GM18520 (cell line): ENCODE data around the gene CCDC88A.
A peak's percentile ranks its signal among the peaks of the same experiment; 100 is the strongest.
"Not testable (repeated sequence)": the region's sequence is repeated elsewhere in the genome, so short reads cannot be mapped to it uniquely, and the experiment has no call there.

Experiments used
- ATAC-seq: cut with Tn5 transposase; IDR thresholded peaks from one replicate; pipeline ENCODE4 v1.9.1; 2021; ENCODE audit not compliant: unreplicated experiment

CCDC88A gene

DNA sequence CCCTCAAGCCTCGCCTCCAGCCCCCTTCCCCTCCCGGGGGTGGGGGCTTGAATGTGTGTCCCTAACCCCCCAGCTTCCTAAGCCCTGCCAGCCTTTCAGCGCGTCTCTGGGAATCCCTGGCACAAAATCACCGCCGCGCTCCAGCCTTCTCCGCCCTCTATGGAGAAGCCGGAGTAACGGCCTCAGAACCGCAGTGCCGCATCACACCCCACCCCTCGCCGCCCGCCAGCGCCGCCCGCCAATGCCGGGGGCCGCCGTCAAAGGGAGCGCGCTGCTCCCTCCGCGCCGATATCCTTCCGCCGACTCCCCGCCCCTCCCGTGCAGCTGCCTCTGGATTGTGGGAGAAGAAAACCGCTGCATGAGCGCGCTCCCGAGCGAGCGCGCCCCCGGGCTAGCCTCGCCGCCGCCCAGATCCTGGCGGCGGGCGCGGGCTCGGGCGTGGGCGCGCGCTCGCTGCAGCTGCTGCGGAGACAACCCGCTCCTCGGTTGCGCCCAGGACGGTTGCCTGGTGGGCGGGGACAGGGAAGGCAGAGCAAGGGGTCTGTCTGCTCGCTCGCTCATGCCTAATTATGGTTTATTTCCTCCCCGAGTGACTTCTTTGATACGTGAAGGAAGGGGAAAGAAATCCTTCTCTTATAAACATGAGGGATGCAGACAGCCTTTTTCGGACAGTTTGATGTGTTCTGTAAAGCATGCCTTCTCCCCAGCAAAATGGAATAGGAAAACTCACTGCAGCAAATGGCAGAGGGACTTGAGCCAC is at the start of gene CCDC88A:
CCDC88A (minus strand) TSS at position 178 of the 760 bp plus-strand sequence. CDS start 777 bp downstream, outside the sequence.
- peak; percentile 62 for ATAC-seq

- ATAC-seq, result no peak
Observed at GRCh38 chr2:55461679-55462078, 42.0 kb upstream of the CCDC88A start.

GRCh38 chr2:55460562-55460961 is 40.9 kb upstream of the CCDC88A start:
- no peak for ATAC-seq

- ATAC-seq, result no peak
Observed at GRCh38 chr2:55459714-55460274, 40.1 kb upstream of the CCDC88A start.

- ATAC-seq, result no peak
Observed at GRCh38 chr2:55459279-55459678, 39.6 kb upstream of the CCDC88A start.

DNA sequence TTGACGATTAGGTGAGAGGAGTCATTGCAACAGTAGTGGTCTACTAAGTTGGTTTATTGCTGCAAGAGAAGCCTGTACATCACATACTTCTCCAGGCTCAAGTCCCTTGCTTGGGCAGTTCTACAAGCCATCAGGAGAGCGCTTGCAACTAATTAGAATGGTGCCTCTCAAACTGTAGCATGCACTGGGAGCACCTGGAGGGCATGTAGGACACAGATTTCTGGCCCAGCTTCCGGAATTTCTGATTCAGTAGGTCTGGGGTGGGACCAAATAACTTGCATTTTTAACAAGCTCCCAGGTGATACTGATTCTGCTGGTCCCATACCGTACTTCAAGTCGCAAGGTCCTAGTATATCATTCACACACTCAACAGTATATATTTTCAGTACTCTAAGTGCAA is 34.5 kb upstream of the CCDC88A start:
- no peak for ATAC-seq

- ATAC-seq, result no peak
Observed at GRCh38 chr2:55452879-55453278, 33.2 kb upstream of the CCDC88A start.

GRCh38 chr2:55451699-55452098 is 32.0 kb upstream of the CCDC88A start:
- ATAC-seq, result no peak

GRCh38 chr2:55450014-55450413 is 30.4 kb upstream of the CCDC88A start:
- not testable (repeated sequence) for ATAC-seq

DNA sequence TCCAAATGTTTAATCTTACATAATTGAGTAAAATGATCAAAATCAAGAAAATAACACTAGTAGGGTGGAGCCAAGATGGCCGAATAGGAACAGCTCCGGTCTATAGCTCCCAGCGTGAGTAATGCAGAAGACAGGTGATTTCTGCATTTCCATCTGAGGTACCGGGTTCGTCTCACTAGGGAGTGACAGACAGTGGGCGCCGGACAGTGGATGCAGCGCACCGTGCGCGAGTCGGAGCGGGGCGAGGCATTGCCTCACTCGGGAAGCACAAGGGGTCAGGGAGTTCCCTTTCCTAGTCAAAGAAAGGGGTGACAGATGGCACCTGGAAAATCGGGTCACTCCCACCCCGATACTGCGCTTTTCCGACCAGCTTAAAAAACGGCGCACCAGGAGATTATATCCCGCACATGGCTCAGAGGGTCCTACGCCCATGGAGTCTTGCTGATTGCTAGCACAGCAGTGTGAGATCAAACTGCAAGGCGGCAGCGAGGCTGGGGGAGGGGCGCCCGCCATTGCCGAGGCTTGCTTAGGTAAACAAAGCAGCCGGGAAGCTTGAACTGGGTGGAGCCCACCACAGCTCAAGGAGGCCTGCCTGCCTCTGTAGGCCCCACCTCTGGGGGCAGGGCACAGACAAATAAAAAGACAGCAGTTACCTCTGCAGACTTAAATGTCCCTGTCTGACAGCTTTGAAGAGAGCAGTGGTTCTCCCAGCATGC is 22.5 kb upstream of the CCDC88A start:
- ATAC-seq, result not testable (repeated sequence)

- no peak for ATAC-seq
Observed at GRCh38 chr2:55441280-55441892, 21.7 kb upstream of the CCDC88A start.

DNA sequence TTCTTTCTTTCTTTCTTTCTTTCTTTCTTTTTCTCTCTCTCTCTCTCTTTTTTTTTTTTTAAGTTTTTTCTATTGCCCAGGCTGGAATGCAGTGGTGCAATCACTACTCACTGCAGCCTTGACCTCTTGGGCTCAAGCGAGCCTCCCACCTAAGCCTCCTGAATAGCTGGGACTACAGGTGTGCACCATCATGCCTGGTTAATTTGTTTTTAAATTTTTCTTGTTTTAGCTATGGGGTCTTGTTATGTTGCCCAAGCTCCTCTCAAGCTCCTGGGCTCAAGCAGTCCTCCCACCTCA is 19.4 kb upstream of the CCDC88A start:
- ATAC-seq, result no peak

DNA sequence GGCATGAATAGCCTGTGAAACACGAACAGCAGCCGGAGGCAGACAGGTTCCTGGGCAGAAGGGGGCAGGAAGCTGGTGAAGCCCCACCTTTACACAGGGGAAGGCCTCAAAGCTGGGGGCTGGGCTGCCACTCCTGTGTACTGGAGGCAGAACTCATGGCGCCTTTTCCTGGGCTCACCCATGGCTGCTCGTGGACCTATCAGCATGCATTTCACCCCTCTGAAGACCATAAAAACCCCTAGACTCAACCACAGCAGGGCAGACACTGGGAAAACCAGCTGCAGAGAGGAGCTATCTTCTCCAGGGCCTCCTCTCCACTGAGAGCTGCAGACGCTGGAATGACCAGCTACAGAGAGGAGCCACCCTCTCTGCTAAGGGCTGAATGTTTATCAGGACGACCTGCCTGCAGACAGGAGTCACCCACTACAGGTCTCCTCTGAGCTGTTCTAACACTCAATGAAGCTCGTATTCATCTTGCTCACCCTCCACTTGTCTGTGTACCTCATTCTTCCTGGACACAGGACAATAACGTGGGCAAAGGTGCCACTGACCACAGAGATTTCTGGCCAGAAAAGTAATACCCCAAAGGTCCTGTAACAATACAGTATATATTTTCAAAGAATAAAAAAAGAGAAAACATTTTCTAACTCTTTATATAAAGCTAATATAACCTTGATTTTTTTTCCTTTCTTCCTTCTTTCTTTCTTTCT is 18.9 kb upstream of the CCDC88A start:
- no peak for ATAC-seq

DNA sequence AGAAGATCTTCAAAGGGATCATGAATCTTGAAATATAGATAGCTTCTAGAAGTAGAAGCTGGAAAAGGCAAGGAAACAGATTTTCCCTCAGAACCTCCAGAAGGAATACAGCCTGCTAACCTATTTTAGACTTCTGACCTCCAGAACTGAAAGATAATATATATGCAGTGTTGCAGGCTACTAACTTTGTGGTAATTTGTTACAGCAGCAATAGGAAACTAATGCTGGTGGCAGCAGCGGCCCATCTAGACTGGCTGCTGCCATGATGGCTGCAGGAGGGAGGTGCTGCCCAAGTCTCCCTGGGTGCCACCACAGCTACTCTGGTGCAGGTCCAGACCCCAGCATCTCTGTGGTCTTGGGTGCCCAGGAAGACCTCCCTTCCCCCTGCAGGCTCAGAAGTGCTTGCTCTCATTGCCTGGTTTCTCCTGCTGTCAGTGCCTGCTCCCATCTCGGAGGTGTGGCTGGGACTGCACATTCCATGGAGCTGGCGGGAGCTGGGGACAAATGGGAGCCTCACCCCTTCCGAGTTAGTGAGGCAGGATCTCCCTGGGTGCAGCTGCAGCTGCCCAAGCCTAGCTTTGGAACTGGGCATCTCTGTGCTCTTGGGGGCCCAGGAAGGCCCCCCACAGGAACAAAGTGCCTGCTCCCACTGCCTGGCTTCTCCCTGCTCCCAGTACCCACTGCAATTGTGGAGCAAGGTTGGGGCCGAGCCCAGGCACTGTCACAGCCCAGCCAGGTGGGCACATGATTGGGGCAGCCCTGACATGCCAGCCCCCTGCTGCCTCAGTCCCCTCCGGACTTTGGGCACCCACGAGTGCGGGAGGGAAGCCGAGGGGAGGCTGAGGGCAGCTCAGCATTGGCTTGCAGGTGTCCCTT is 18.1 kb upstream of the CCDC88A start:
- no peak for ATAC-seq

- no peak for ATAC-seq
Observed at GRCh38 chr2:55431982-55432627, 12.4 kb upstream of the CCDC88A start.

DNA sequence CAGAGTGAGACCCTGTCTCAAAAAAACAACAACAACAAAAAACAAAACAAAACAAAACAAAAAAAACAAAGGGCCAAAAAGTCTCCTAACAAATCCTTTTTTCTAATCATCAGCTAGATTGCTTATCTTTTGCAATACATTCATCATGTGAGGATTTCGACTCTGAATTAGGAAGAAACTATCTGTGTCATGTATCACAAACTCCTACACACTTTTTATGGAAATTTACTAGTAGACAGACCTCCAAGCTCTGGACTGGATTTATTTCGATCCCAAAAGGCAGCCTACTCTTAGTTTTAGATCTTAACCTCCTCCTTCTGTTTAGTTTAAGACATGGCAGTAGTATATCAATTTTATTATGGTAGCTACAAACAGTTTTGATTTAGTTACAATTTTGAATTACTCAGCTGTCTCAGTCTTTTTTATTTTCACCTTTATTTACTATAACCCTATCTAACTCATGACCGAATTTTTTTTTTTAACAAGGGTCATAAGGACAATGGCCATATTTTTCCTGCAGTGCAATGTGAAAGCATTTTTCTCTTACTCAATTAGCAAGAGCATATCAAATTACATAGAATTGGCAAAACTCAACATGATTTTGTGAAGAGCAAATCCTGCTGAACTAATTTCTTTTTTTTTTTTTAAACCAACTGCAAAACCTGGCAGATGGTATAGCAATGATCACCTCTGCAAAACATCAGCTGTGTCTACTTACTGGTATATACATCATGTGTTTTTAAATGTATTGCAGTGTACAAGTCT is 10.7 kb upstream of the CCDC88A start:
- ATAC-seq, result no peak

DNA sequence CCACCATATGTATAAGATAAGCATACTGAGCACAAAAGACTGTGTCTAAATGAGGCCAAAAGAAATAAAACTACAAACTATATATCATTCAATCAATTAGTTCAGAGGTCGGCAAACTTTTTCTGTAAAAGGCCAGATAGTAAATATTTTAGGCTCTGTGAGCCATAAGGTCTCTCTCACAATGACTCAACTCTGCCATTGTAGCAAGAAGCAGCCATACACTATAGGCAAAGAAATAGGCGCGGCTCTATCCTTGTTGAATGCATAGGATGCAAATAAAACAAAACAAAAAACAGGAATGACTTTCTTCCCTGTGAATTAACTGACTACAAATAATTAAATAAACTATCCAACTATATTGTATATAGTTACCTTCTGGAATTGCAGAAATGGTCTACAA is 8.6 kb upstream of the CCDC88A start:
- ATAC-seq, result no peak

DNA sequence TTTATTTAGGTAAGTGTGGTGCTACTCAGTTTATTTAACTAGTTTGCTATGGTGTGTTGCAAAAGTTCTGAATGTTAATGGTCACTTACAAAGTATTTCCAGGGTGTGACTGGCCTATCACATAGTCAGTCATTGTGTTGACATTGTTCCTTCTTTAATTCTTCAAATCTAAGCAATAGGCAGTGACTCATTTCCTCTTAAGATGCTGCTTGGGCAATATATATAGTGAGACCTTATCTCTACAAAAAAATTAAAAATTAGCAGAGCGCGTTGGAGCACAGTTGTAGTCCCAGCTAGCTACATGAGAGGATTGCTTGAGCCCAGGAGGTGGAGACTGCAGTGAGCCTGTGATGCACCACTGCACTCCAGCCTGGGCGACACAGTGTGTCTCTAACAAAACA is 5.8 kb upstream of the CCDC88A start:
- ATAC-seq, result no peak
